ENCODE results near the gene SLC7A7. TPM values are rescaled to one million over a fixed set of nuclear protein-coding genes. Genes with fewer than 3 reads are reported as not detected.
"Not testable (repeated sequence)": the region's sequence is repeated elsewhere in the genome, so short reads cannot be mapped to it uniquely, and the experiment has no call there.

The SLC7A7 gene
- polyA plus RNA-seq, 6 donors from 2014 or later = 16.2 to 78.3 (median 28.7) TPM

DNA sequence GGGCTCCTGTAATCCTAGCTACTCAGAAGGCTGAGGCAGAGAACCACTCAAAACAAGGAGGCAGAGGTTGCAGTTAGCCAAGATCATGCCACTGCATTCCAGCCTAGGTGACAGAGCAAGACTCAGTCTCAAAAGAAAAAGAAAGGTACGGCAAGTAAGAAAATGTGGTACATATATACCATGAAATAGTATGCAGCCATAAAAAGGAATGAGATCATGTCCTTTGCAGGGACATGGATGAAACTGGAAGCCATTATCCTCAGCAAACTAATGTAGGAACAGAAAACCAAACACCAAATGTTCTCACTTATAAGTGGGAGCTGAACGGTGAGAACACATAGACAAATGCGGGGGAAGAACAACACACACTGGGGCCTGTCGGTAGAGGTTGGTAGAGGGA, 10.0 kb downstream of the SLC7A7 start:
- not testable (repeated sequence) for DNase-seq; H3K9me3 Mint-ChIP-seq; H3K27me3 Mint-ChIP-seq; ATAC-seq (ENCODE audit: low read depth in 2 of 2); H3K36me3 Mint-ChIP-seq
- Mint-ChIP-seq H3K4me3 (peak overlapping the region in 4 of 8 donors; percentile 3 to 93 (median 47)), H3K27ac (peak overlapping the region in 1 of 6 donors; percentile 93), H3K4me1 (peaks cover 53 to 90% (median 69%) of the 10 kb centered on the region in 3 donors)

GRCh38 chr14:22803687-22803974, 11.6 kb downstream of the SLC7A7 start:
- peak overlapping the region; percentile 57 to 99 (median 91) for H3K27ac Mint-ChIP-seq
- H3K36me3 Mint-ChIP-seq = peaks cover 6 to 12% of the 10 kb centered on the region in 2 donors
- peak; percentile 50 to 52 for ATAC-seq (ENCODE audit: low read depth in 2 of 2)

GRCh38 chr14:22802860-22803686, 12.2 kb downstream of the SLC7A7 start:
- Mint-ChIP-seq H3K4me3 (peak overlapping the region; percentile 64 to 93 (median 80)), H3K27me3 (no peaks in the 10 kb centered on the region), H3K36me3 (peaks cover 6 to 12% of the 10 kb centered on the region in 2 donors)

More at GRCh38 chr14:22803687-22803974, 11.6 kb downstream of the SLC7A7 start:
- Mint-ChIP-seq H3K27me3 (no peaks in the 10 kb centered on the region), H3K9me3 (peaks cover 0 to 2% (median 0%) of the 10 kb centered on the region in 7 donors), H3K4me1 (peaks cover 64 to 92% (median 78%) of the 10 kb centered on the region in 3 donors), H3K4me3 (peak overlapping the region; percentile 64 to 93 (median 80))
- DNase-seq = no peak

GRCh38 chr14:22801716-22802115, 13.5 kb downstream of the SLC7A7 start:
- H3K36me3 Mint-ChIP-seq = peaks cover 6 to 12% of the 10 kb centered on the region in 2 donors
- ATAC-seq (ENCODE audit: low read depth in 2 of 2) (no peak), DNase-seq (no peak)
- H3K4me1 Mint-ChIP-seq = peaks cover 57 to 91% (median 74%) of the 10 kb centered on the region in 3 donors
- peaks cover 0 to 2% (median 0%) of the 10 kb centered on the region in 7 donors for H3K9me3 Mint-ChIP-seq
- peak overlapping the region in 1 of 8 donors; percentile 71 for H3K4me3 Mint-ChIP-seq
- no peaks in the 10 kb centered on the region for H3K27me3 Mint-ChIP-seq
- H3K27ac Mint-ChIP-seq = peak overlapping the region in 2 of 6 donors; percentile 68 to 93

More at GRCh38 chr14:22802860-22803686, 12.2 kb downstream of the SLC7A7 start:
- H3K4me1 Mint-ChIP-seq = peaks cover 67 to 92% (median 78%) of the 10 kb centered on the region in 3 donors
- DNase-seq = peak; percentile 29
- H3K9me3 Mint-ChIP-seq = peaks cover 0 to 2% (median 0%) of the 10 kb centered on the region in 7 donors
- H3K27ac Mint-ChIP-seq = peak overlapping the region; percentile 89 to 99 (median 93)
- peak; percentile 90 to 91 for ATAC-seq (ENCODE audit: low read depth in 2 of 2)

DNA sequence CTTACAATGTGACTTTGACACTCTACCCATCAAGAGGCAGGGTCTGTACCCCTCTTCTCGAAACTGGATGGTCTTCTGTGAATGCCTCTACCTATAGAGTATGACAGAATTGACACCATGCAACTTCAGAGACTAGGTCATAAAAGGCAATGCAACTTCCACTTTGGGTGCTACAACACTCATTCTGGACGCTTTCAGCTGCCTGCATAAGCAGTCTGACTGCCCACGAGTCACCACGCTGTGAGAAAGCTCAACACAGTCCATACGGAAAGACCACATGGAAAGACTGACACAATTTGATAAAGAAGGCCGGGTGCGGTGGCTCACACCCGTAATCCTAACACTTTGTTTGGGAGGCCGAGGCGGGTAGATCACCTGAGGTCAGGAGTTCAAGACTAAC, 14.9 kb downstream of the SLC7A7 start:
- peaks cover 0 to 2% (median 0%) of the 10 kb centered on the region in 7 donors for H3K9me3 Mint-ChIP-seq
- peaks cover 6 to 12% of the 10 kb centered on the region in 2 donors for H3K36me3 Mint-ChIP-seq
- ATAC-seq (ENCODE audit: low read depth in 2 of 2) (no peak), DNase-seq (no peak)
- no peak overlapping the region for H3K4me3 Mint-ChIP-seq
- no peaks in the 10 kb centered on the region for H3K27me3 Mint-ChIP-seq
- peaks cover 58 to 96% (median 84%) of the 10 kb centered on the region in 3 donors for H3K4me1 Mint-ChIP-seq
- peak overlapping the region in 2 of 6 donors; percentile 29 to 46 for H3K27ac Mint-ChIP-seq

- H3K4me1 Mint-ChIP-seq = peaks cover 57 to 96% (median 78%) of the 10 kb centered on the region in 3 donors
- ATAC-seq (ENCODE audit: low read depth in 2 of 2) (no peak), DNase-seq (no peak)
- peaks cover 0 to 3% (median 0%) of the 10 kb centered on the region in 7 donors for H3K9me3 Mint-ChIP-seq
- H3K36me3 Mint-ChIP-seq = peaks cover 6 to 12% of the 10 kb centered on the region in 2 donors
- no peak overlapping the region for H3K4me3 Mint-ChIP-seq
- peak overlapping the region in 4 of 6 donors; percentile 17 to 72 (median 66) for H3K27ac Mint-ChIP-seq
- H3K27me3 Mint-ChIP-seq = no peaks in the 10 kb centered on the region
Observed at GRCh38 chr14:22798528-22798927, 16.7 kb downstream of the SLC7A7 start.

- H3K4me1 Mint-ChIP-seq = peaks cover 45 to 90% (median 66%) of the 10 kb centered on the region in 3 donors
Observed at GRCh38 chr14:22797017-22797917, 18.0 kb downstream of the SLC7A7 start.

GRCh38 chr14:22796087-22796707, 19.0 kb downstream of the SLC7A7 start:
- H3K36me3 Mint-ChIP-seq = peaks cover 0 to 12% of the 10 kb centered on the region in 2 donors
- no peak for DNase-seq
- peak overlapping the region in 5 of 6 donors; percentile 5 to 92 (median 79) for H3K27ac Mint-ChIP-seq
- no peaks in the 10 kb centered on the region for H3K27me3 Mint-ChIP-seq
- H3K9me3 Mint-ChIP-seq = peaks cover 0 to 3% (median 0%) of the 10 kb centered on the region in 7 donors
- ATAC-seq (ENCODE audit: low read depth in 2 of 2) = no peak
- H3K4me1 Mint-ChIP-seq = peaks cover 51 to 90% (median 61%) of the 10 kb centered on the region in 3 donors
- peak overlapping the region in 2 of 8 donors; percentile 56 to 59 for H3K4me3 Mint-ChIP-seq

More at GRCh38 chr14:22797017-22797917, 18.0 kb downstream of the SLC7A7 start:
- Mint-ChIP-seq H3K36me3 (peaks cover under 1 to 12% of the 10 kb centered on the region in 2 donors), H3K27me3 (no peaks in the 10 kb centered on the region), H3K4me3 (no peak overlapping the region), H3K27ac (peak overlapping the region in 1 of 6 donors; percentile 27), H3K9me3 (peaks cover 0 to 3% (median 0%) of the 10 kb centered on the region in 7 donors)
- no peak for DNase-seq
- ATAC-seq (ENCODE audit: low read depth in 2 of 2) = no peak

GRCh38 chr14:22794551-22794951, 20.7 kb downstream of the SLC7A7 start:
- peak; percentile 15 for DNase-seq
- H3K27me3 Mint-ChIP-seq = no peaks in the 10 kb centered on the region
- peaks cover 55 to 90% (median 67%) of the 10 kb centered on the region in 3 donors for H3K4me1 Mint-ChIP-seq
- ATAC-seq (ENCODE audit: low read depth in 2 of 2) = peak; percentile 73 to 76
- H3K36me3 Mint-ChIP-seq = no peaks in the 10 kb centered on the region
- H3K9me3 Mint-ChIP-seq = peaks cover 0 to 3% (median 0%) of the 10 kb centered on the region in 7 donors
- peak overlapping the region; percentile 69 to 99 (median 90) for H3K27ac Mint-ChIP-seq
- peak overlapping the region in 7 of 8 donors; percentile 9 to 87 (median 60) for H3K4me3 Mint-ChIP-seq

GRCh38 chr14:22793976-22794375, 21.3 kb downstream of the SLC7A7 start:
- H3K27me3 Mint-ChIP-seq = no peaks in the 10 kb centered on the region
- ATAC-seq (ENCODE audit: low read depth in 2 of 2) (no peak), DNase-seq (no peak)
- H3K9me3 Mint-ChIP-seq = peaks cover 0 to 3% (median 0%) of the 10 kb centered on the region in 7 donors
- peak overlapping the region in 5 of 8 donors; percentile 31 to 68 (median 56) for H3K4me3 Mint-ChIP-seq
- H3K4me1 Mint-ChIP-seq = peaks cover 52 to 92% (median 69%) of the 10 kb centered on the region in 3 donors
- H3K27ac Mint-ChIP-seq = peak overlapping the region; percentile 57 to 99 (median 90)
- no peaks in the 10 kb centered on the region for H3K36me3 Mint-ChIP-seq

- H3K36me3 Mint-ChIP-seq; H3K27me3 Mint-ChIP-seq; ATAC-seq (ENCODE audit: low read depth in 2 of 2); DNase-seq; H3K9me3 Mint-ChIP-seq: not testable (repeated sequence)
- H3K27ac Mint-ChIP-seq = peak overlapping the region in 4 of 6 donors; percentile 89 to 99 (median 94)
- peak overlapping the region in 3 of 8 donors; percentile 31 to 61 (median 56) for H3K4me3 Mint-ChIP-seq
- peaks cover 51 to 91% (median 65%) of the 10 kb centered on the region in 3 donors for H3K4me1 Mint-ChIP-seq
Observed at GRCh38 chr14:22793550-22793949, 21.7 kb downstream of the SLC7A7 start.

DNA sequence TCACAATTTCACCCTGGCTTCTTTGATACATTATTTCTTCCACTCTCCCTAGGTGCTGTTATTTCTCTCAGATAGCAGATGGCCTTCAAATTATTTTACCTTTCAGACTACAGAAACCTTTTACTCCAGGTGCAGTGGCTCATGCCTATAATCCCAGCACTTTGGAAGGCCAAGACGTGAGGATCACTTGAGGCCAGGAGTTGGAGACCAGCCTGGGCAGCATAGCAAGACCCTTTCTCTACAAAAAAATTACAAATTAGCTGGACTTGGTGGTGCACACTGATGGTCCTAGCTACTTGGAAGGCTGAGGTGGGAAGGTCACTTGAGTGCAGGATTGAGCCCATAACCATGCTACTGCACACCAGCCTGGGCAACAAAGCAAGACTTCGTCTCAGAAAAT, 23.1 kb downstream of the SLC7A7 start:
- Mint-ChIP-seq H3K9me3 (peaks cover 0 to 3% (median 0%) of the 10 kb centered on the region in 7 donors), H3K4me3 (no peak overlapping the region), H3K36me3 (no peaks in the 10 kb centered on the region), H3K4me1 (peaks cover 48 to 80% (median 51%) of the 10 kb centered on the region in 3 donors), H3K27me3 (no peaks in the 10 kb centered on the region), H3K27ac (peak overlapping the region in 4 of 6 donors; percentile 79 to 93 (median 88))
- ATAC-seq (ENCODE audit: low read depth in 2 of 2) (no peak), DNase-seq (no peak)

All from naive B cell (primary cell).